ENCODE data around the gene IDH3A.

DNA sequence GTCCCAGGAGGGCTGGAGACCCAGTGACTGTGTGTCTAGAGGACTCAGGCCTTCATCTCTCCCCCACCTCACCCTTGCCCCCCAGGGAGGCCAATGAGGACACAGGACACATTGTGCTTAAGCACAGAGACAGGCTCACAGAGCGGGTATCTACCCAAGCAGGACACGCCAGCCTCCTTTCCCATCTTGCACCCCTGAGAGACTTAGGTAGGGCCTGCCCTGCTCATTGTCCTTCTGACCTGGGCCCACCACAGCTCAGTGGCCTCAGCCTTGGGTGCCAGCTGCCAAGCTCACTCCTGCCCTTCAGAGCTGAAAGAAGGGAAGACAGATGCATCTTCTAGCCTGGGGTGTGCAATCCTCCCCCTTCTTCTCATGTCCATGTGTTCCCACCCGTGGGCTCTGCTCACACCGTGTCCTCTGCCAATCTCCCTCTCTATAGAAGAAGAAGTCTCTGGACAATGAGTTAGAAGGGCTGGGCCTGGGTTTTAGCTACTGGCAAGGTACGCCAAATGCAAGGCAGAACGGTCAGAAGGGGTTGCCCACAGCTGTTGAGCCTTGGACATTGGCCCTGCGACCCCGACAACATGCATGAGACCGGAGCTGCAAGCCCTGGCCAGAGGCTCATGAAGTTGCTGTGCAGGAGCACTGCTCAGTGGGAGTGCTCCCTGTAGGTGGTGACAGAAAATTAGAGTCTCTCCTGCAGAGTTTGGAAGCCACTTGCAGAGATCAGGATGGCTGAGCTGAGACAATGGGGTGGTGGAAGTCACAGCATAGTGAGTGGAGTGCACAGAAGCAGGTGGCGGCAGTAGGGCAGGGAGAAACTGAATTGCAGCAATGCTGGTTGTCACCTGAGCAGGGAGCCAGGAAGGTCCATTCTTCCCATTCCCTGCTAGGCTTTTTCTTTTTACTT, 52.4 kb downstream of the IDH3A start:
- TF ChIP-seq, protein P1, sequence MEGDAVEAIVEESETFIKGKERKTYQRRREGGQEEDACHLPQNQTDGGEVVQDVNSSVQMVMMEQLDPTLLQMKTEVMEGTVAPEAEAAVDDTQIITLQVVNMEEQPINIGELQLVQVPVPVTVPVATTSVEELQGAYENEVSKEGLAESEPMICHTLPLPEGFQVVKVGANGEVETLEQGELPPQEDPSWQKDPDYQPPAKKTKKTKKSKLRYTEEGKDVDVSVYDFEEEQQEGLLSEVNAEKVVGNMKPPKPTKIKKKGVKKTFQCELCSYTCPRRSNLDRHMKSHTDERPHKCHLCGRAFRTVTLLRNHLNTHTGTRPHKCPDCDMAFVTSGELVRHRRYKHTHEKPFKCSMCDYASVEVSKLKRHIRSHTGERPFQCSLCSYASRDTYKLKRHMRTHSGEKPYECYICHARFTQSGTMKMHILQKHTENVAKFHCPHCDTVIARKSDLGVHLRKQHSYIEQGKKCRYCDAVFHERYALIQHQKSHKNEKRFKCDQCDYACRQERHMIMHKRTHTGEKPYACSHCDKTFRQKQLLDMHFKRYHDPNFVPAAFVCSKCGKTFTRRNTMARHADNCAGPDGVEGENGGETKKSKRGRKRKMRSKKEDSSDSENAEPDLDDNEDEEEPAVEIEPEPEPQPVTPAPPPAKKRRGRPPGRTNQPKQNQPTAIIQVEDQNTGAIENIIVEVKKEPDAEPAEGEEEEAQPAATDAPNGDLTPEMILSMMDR (IDR thresholded peaks at IDR 0.05), result no peak
- no peak for TF ChIP-seq POLR2A (IDR thresholded peaks at IDR 0.05)

All from thyroid gland (tissue), 4 donors.